ENCODE measurements around the gene AVEN. TPM values are rescaled to one million over a fixed set of nuclear protein-coding genes. Genes with fewer than 3 reads are reported as not detected.

AVEN gene
- polyA plus RNA-seq, 1 donor (not counting 4 experiments of a cell fraction or from before 2014, with no cell fraction given) = 16.6 TPM

DNA sequence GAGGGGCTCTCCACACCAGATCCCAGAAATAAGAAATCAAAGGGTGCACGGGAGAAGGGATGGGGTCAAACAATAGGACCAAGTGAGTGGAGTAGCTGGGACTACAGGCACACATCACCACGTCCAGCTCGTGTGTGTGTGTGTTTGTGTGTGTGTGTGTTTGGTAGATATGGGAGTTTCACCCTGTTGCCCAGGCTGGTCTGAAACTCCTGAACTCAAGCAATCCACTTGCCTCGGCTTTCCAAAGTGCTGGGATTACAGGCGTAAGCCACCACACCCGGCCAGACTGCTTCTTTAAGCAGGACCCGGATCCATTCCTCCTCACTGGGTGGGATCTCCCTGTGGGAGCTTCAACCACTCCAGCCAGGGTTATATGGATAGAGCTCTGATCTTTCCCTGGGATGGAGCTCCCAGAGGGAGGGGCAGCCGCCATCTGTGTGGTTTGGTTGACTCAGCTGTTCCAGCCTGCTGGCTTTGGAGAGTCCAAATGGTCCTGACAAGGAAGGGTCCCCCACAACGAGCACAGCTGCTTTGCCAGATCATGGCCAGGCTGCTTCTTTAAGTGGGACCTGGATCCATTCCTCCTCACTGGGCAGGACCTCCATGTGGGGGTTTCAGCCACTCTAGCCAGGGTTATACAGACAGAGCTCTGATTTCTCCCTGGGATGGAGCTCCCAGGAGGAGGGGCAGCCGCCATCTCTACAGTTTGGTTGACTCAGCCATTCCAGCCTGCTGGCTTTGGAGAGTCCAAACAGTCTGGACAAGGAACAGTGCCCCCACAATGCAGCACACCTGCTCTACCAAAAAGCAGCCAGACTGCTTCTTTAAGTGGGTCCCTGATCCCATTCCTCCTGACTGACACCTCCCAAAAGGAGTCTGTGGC is 9.1 kb upstream of the AVEN start:
- H3K4me3 ChIP-seq (ENCODE audit: control insufficient read depth in 2 of 3, extremely low read depth in 1 of 3, insufficient read depth in 2 of 3, low read depth in 1 of 3, low read length in 3 of 3) = no peak overlapping the region
- H3K4me1 ChIP-seq (ENCODE audit: control insufficient read depth, extremely low read depth, insufficient read depth, low read length) = peaks cover 8% of the 10 kb centered on the region
- DNase-seq (ENCODE audit: low read depth, low spot score) (no peak), FAIRE-seq (no peak)
- no peaks in the 10 kb centered on the region for H3K36me3 ChIP-seq (ENCODE audit: control insufficient read depth in 2 of 2, extremely low read depth in 1 of 2, insufficient read depth in 2 of 2, low read length in 2 of 2)
- H3K79me2 ChIP-seq (ENCODE audit: control insufficient read depth, insufficient read depth, low read length) = no peaks in the 10 kb centered on the region
- no peaks in the 10 kb centered on the region for H3K9me1 ChIP-seq (ENCODE audit: control insufficient read depth, extremely low read depth, insufficient read depth, low read length)
- no peak overlapping the region for H3K4me2 ChIP-seq (ENCODE audit: control insufficient read depth, extremely low read depth, insufficient read depth, low read depth, low read length)
- H3K27ac ChIP-seq (ENCODE audit: control insufficient read depth, insufficient read depth, low read length) = no peak overlapping the region
- no peaks in the 10 kb centered on the region for H4K20me1 ChIP-seq (ENCODE audit: control insufficient read depth, extremely low read depth, insufficient read depth, low read length)
- H3K9ac ChIP-seq (ENCODE audit: control insufficient read depth, extremely low read depth, insufficient read depth, low read length) = no peak overlapping the region
- TF ChIP-seq EZH2 (IDR thresholded peaks at IDR 0.05; ENCODE audit: low read length) = no peak
- TF ChIP-seq, protein P1, sequence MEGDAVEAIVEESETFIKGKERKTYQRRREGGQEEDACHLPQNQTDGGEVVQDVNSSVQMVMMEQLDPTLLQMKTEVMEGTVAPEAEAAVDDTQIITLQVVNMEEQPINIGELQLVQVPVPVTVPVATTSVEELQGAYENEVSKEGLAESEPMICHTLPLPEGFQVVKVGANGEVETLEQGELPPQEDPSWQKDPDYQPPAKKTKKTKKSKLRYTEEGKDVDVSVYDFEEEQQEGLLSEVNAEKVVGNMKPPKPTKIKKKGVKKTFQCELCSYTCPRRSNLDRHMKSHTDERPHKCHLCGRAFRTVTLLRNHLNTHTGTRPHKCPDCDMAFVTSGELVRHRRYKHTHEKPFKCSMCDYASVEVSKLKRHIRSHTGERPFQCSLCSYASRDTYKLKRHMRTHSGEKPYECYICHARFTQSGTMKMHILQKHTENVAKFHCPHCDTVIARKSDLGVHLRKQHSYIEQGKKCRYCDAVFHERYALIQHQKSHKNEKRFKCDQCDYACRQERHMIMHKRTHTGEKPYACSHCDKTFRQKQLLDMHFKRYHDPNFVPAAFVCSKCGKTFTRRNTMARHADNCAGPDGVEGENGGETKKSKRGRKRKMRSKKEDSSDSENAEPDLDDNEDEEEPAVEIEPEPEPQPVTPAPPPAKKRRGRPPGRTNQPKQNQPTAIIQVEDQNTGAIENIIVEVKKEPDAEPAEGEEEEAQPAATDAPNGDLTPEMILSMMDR (optimal IDR thresholded peaks at IDR 0.05 in 1 of 3, IDR thresholded peaks at IDR 0.05 in 1 of 3, conservative IDR thresholded peaks at IDR 0.05 in 1 of 3; ENCODE audit: extremely low read depth in 1 of 3, insufficient read depth in 2 of 3, low read length in 3 of 3) = no peak
- dilution Hi-C loops (cut with MboI; ENCODE audit: extremely low pct_ligation_motif_present, low sequenced_read_pairs) = no loop called here
- H3K9me3 ChIP-seq (ENCODE audit: control insufficient read depth, low read depth, low read length) = no peaks in the 10 kb centered on the region
- no peaks in the 10 kb centered on the region for H3K27me3 ChIP-seq (ENCODE audit: control insufficient read depth, extremely low read depth, insufficient read depth, low read length)
- H2AFZ ChIP-seq (ENCODE audit: control insufficient read depth, low read length) = no peak overlapping the region

DNA sequence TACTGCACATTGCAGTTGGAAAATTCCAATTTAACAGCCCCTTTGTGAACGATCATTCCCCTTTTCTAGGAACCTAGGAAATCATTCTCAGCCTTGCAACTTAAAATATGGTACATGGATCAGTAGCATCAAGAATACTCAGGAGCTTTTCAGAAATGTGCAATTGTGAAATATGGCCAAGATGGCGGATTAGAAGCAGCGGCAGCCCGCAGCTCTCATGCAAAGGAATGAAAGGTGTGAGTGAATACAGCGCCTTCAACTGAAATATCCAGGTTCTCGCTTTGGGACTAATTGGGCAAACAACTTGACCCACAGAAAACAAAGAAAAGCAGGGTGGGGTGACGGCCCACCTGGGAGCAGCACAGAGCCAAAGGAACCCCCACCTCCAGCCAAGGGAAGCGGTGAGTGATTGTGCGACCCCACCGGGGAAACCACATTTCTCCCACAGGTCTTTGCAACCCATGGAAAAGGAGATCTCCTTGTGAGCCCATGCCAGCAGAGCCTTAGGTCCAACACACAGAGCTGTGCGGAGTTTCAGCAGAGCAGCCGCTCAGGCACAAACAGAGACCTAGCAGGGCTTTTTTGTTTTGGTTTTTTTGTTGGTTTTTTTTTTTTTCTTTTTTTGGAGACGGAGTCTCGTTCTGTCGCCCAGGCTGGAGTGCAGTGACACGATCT is 7.6 kb upstream of the AVEN start:
- dilution Hi-C loops (cut with MboI; ENCODE audit: extremely low pct_ligation_motif_present, low sequenced_read_pairs) = no loop called here
- Histone ChIP-seq H2AFZ (ENCODE audit: control insufficient read depth, low read length) (no peak overlapping the region), H3K27ac (ENCODE audit: control insufficient read depth, insufficient read depth, low read length) (no peak overlapping the region), H3K79me2 (ENCODE audit: control insufficient read depth, insufficient read depth, low read length) (no peaks in the 10 kb centered on the region), H3K4me3 (ENCODE audit: control insufficient read depth in 2 of 3, extremely low read depth in 1 of 3, insufficient read depth in 2 of 3, low read depth in 1 of 3, low read length in 3 of 3) (no peak overlapping the region), H3K36me3 (ENCODE audit: control insufficient read depth in 2 of 2, extremely low read depth in 1 of 2, insufficient read depth in 2 of 2, low read length in 2 of 2) (no peaks in the 10 kb centered on the region), H3K9me1 (ENCODE audit: control insufficient read depth, extremely low read depth, insufficient read depth, low read length) (no peaks in the 10 kb centered on the region), H3K27me3 (ENCODE audit: control insufficient read depth, extremely low read depth, insufficient read depth, low read length) (no peaks in the 10 kb centered on the region), H3K9me3 (ENCODE audit: control insufficient read depth, low read depth, low read length) (no peaks in the 10 kb centered on the region), H4K20me1 (ENCODE audit: control insufficient read depth, extremely low read depth, insufficient read depth, low read length) (no peaks in the 10 kb centered on the region), H3K4me1 (ENCODE audit: control insufficient read depth, extremely low read depth, insufficient read depth, low read length) (peaks cover 8% of the 10 kb centered on the region), H3K9ac (ENCODE audit: control insufficient read depth, extremely low read depth, insufficient read depth, low read length) (no peak overlapping the region), H3K4me2 (ENCODE audit: control insufficient read depth, extremely low read depth, insufficient read depth, low read depth, low read length) (no peak overlapping the region)
- TF ChIP-seq, protein P1 (optimal IDR thresholded peaks at IDR 0.05 in 1 of 3, IDR thresholded peaks at IDR 0.05 in 1 of 3, conservative IDR thresholded peaks at IDR 0.05 in 1 of 3; ENCODE audit: extremely low read depth in 1 of 3, insufficient read depth in 2 of 3, low read length in 3 of 3) = no peak
- no peak for TF ChIP-seq EZH2 (IDR thresholded peaks at IDR 0.05; ENCODE audit: low read length)
- DNase-seq (ENCODE audit: low read depth, low spot score) (no peak), FAIRE-seq (no peak)
